ENCODE data around the gene TSPAN31.
A peak's percentile ranks its signal among the peaks of the same experiment; 100 is the strongest.

TSPAN31 gene

GRCh38 chr12:57775044-57775443 is 30.2 kb downstream of the TSPAN31 start:
- Histone ChIP-seq H4K20me1 (ENCODE audit: insufficient read depth, low read length) (no peaks in the 10 kb centered on the region), H3K36me3 (ENCODE audit: insufficient read depth, low read length) (peaks cover 9% of the 10 kb centered on the region), H3F3A (ENCODE audit: insufficient read depth, low read length) (no peaks in the 10 kb centered on the region), H3K4me2 (ENCODE audit: low read length) (no peak overlapping the region), H3K4me3 (ENCODE audit: low read depth, low read length, poor library complexity, severe bottlenecking) (no peak overlapping the region), H3K27ac (ENCODE audit: low read depth, low read length, poor library complexity, severe bottlenecking) (no peak overlapping the region), H3K9ac (ENCODE audit: low read length) (no peak overlapping the region), H3K9me2 (ENCODE audit: low read depth, low read length) (no peaks in the 10 kb centered on the region), H2AFZ (ENCODE audit: low read length) (no peak overlapping the region), H3K79me2 (ENCODE audit: insufficient read depth, low read length) (no peaks in the 10 kb centered on the region), H3K9me3 (ENCODE audit: low read length) (no peaks in the 10 kb centered on the region), H3K4me1 (ENCODE audit: insufficient read depth, low read length, severe bottlenecking) (peaks cover 18% of the 10 kb centered on the region), H3K27me3 (ENCODE audit: insufficient read depth, low read length) (no peaks in the 10 kb centered on the region)
- no peak for TF ChIP-seq EZH2 (IDR thresholded peaks at IDR 0.05; ENCODE audit: borderline replicate concordance, low read length)
- no peak for TF ChIP-seq CTCF (IDR thresholded peaks at IDR 0.05; ENCODE audit: low read length)

- Histone ChIP-seq H3K27ac (ENCODE audit: low read depth, low read length, poor library complexity, severe bottlenecking) (no peak overlapping the region), H4K20me1 (ENCODE audit: insufficient read depth, low read length) (no peaks in the 10 kb centered on the region), H3K4me3 (ENCODE audit: low read depth, low read length, poor library complexity, severe bottlenecking) (no peak overlapping the region), H2AFZ (ENCODE audit: low read length) (no peak overlapping the region), H3K9ac (ENCODE audit: low read length) (no peak overlapping the region), H3K9me2 (ENCODE audit: low read depth, low read length) (no peaks in the 10 kb centered on the region), H3F3A (ENCODE audit: insufficient read depth, low read length) (no peaks in the 10 kb centered on the region), H3K79me2 (ENCODE audit: insufficient read depth, low read length) (no peaks in the 10 kb centered on the region), H3K4me1 (ENCODE audit: insufficient read depth, low read length, severe bottlenecking) (peaks cover 17% of the 10 kb centered on the region), H3K27me3 (ENCODE audit: insufficient read depth, low read length) (no peaks in the 10 kb centered on the region), H3K9me3 (ENCODE audit: low read length) (no peaks in the 10 kb centered on the region), H3K36me3 (ENCODE audit: insufficient read depth, low read length) (peaks cover 2% of the 10 kb centered on the region; the same call in 1 of the 2 replicates), H3K4me2 (ENCODE audit: low read length) (no peak overlapping the region)
- TF ChIP-seq CTCF (IDR thresholded peaks at IDR 0.05; ENCODE audit: low read length) (peak; percentile 38; the same call in 1 of the 2 replicates), EZH2 (IDR thresholded peaks at IDR 0.05; ENCODE audit: borderline replicate concordance, low read length) (no peak)
Observed at GRCh38 chr12:57775563-57776246, 30.9 kb downstream of the TSPAN31 start.

GRCh38 chr12:57776247-57776587 is 31.4 kb downstream of the TSPAN31 start:
- no peak; the same call in 1 of the 2 replicates for TF ChIP-seq CTCF (IDR thresholded peaks at IDR 0.05; ENCODE audit: low read length)
- no peak for TF ChIP-seq EZH2 (IDR thresholded peaks at IDR 0.05; ENCODE audit: borderline replicate concordance, low read length)
- Histone ChIP-seq H2AFZ (ENCODE audit: low read length) (no peak overlapping the region), H3K27ac (ENCODE audit: low read depth, low read length, poor library complexity, severe bottlenecking) (no peak overlapping the region)

More at GRCh38 chr12:57776247-57776587, 31.4 kb downstream of the TSPAN31 start:
- Histone ChIP-seq H3K4me3 (ENCODE audit: low read depth, low read length, poor library complexity, severe bottlenecking) (no peak overlapping the region), H3F3A (ENCODE audit: insufficient read depth, low read length) (no peaks in the 10 kb centered on the region), H3K4me2 (ENCODE audit: low read length) (no peak overlapping the region), H3K9me2 (ENCODE audit: low read depth, low read length) (no peaks in the 10 kb centered on the region), H3K9me3 (ENCODE audit: low read length) (no peaks in the 10 kb centered on the region), H3K36me3 (ENCODE audit: insufficient read depth, low read length) (no peaks in the 10 kb centered on the region), H3K27me3 (ENCODE audit: insufficient read depth, low read length) (no peaks in the 10 kb centered on the region), H3K79me2 (ENCODE audit: insufficient read depth, low read length) (no peaks in the 10 kb centered on the region), H3K4me1 (ENCODE audit: insufficient read depth, low read length, severe bottlenecking) (peaks cover 12% of the 10 kb centered on the region), H3K9ac (ENCODE audit: low read length) (no peak overlapping the region), H4K20me1 (ENCODE audit: insufficient read depth, low read length) (no peaks in the 10 kb centered on the region)
